Neural progenitor cell (in vitro differentiated cells): Measurements from ENCODE around the gene ROM1. TPM values are rescaled to one million over a fixed set of nuclear protein-coding genes. Genes with fewer than 3 reads are reported as not detected.
"Not testable (repeated sequence)": the region's sequence is repeated elsewhere in the genome, so short reads cannot be mapped to it uniquely, and the experiment has no call there.

ENCODE experiments used
- DNase-seq: peaks from one replicate; pipeline ENCODE4 v3.0.0-alpha.2; 2016; ENCODE audit warnings: low spot score
- H2AFZ ChIP-seq: fragments of 200-600 bp; sonication (generic); replicated peaks from 2 replicates; pipeline ENCODE4 v1.6.1; 2016; ENCODE audit warnings: antibody characterized with exemption
- H3F3A ChIP-seq: fragments of 200-600 bp; sonication (generic); 2 replicates; pipeline ENCODE4 v1.6.1; 2016; ENCODE audit warnings: antibody characterized with exemption, low read depth
- H3K27ac ChIP-seq: fragments of 200-600 bp; sonication (generic); 2 replicates; pipeline ENCODE4 v1.5.1; 2016; ENCODE audit warnings: mild to moderate bottlenecking
- H3K27me3 ChIP-seq: fragments of 200-600 bp; sonication (generic); 2 replicates; pipeline ENCODE4 v1.6.1; 2016; ENCODE audit warnings: mild to moderate bottlenecking, moderate library complexity
- H3K36me3 ChIP-seq: fragments of 200-600 bp; sonication (generic); 2 replicates; pipeline ENCODE4 v1.5.1; 2016
- H3K4me1 ChIP-seq: fragments of 200-600 bp; sonication (generic); 2 replicates; pipeline ENCODE4 v1.6.1; 2016; ENCODE audit warnings: mixed run types
- H3K4me2 ChIP-seq: fragments of 200-600 bp; sonication (generic); 2 replicates; pipeline ENCODE4 v1.6.1; 2016
- H3K4me3 ChIP-seq: fragments of 200-600 bp; sonication (generic); 2 replicates; pipeline ENCODE4 v1.5.1; 2016
- H3K79me2 ChIP-seq: fragments of 200-600 bp; sonication (generic); 2 replicates; pipeline ENCODE4 v1.6.1; 2016; ENCODE audit warnings: low read depth
- H3K9ac ChIP-seq: fragments of 200-600 bp; sonication (generic); 2 replicates; pipeline ENCODE4 v1.6.1; 2016
- H3K9me3 ChIP-seq: fragments of 200-600 bp; sonication (generic); 2 replicates; pipeline ENCODE4 v1.5.1; 2016; ENCODE audit warnings: low read depth
- H4K20me1 ChIP-seq: fragments of 200-600 bp; sonication (generic); 2 replicates; pipeline ENCODE4 v1.6.1; 2016; ENCODE audit warnings: low read depth
- H3K27ac Mint-ChIP-seq: 3 replicates; pipeline ENCODE4 v1.8.0; 2021; ENCODE audit warnings: mixed read lengths
- H3K27me3 Mint-ChIP-seq: 2 replicates; pipeline ENCODE4 v1.8.0; 2022; ENCODE audit warnings: low read depth, mild to moderate bottlenecking, inconsistent platforms, moderate library complexity, mixed read lengths; ENCODE audit not compliant: insufficient read depth
- H3K36me3 Mint-ChIP-seq: 3 replicates; pipeline ENCODE4 v1.8.0; 2021; ENCODE audit warnings: mixed read lengths
- H3K4me1 Mint-ChIP-seq: 3 replicates; pipeline ENCODE4 v1.8.0; 2021; ENCODE audit warnings: mixed read lengths
- H3K4me3 Mint-ChIP-seq: 3 replicates; pipeline ENCODE4 v1.8.0; 2021; ENCODE audit warnings: mild to moderate bottlenecking, moderate library complexity, mixed read lengths
- H3K9me3 Mint-ChIP-seq: 3 replicates; pipeline ENCODE4 v1.8.0; 2020; ENCODE audit warnings: mixed read lengths
- EZH2 ChIP-seq: fragments of 200-600 bp; sonication (generic); IDR thresholded peaks from 2 replicates; pipeline ENCODE4 v1.6.1; 2017; ENCODE audit warnings: antibody characterized with exemption, mild to moderate bottlenecking, moderate library complexity
- EZH2phosphoT487 ChIP-seq: fragments of 200-600 bp; sonication (generic); IDR thresholded peaks from 2 replicates; pipeline ENCODE4 v1.6.1; 2017; ENCODE audit warnings: antibody characterized with exemption
- total RNA-seq: library from RNA; depleted of rRNA; stranded (reverse); fragments of >200 nt; gene quantifications from 2 replicates; pipeline ENCODE4 v1.2.3, GENCODE V29; 2015; ENCODE audit warnings: low replicate concordance
- TF ChIP-seq, protein P1 (sequence below): fragments of 200-600 bp; sonication (generic); IDR thresholded peaks from 2 replicates; pipeline ENCODE4 v1.5.1; 2017; ENCODE audit warnings: antibody characterized with exemption, mild to moderate bottlenecking

The ROM1 gene
- total RNA-seq, 1 donor from 2014 or later = not detected

DNA sequence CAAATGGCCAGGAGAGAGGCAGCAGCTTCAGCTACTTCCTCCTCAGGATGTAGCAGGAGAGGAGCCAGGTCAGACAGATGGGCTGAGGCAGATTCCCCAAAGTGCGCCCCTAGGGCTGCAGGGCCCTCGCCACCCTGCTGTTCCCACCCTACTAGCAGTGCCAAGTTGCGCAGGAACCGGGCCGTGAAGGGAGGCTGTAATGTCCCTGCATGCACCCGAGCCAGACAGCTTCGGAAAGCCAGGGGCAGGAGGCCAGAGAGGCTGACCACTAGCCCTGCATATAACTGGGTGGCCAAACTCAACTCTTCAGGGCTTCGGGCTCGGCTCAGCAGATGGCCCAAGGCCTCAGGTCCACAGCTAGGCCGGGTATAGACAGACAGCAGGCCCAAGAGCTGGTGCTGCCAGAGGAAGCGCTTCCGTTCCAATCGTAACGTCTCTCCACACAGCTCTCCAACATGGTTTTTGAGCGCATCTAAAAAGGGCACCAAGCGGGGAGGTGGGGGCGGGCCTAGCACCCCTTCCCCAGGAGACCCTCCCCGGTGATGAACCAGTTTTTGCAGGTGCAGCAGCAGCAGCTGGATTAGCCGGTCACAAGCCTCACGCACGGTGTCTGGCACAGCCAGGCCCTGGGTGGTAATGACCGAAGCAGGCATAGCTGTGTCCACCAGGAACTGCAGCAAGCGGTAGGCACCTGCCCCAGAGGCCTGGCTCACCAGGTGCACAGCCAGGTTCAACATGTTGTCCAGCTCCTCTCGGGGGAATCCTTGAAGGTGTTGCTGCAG, 35.3 kb downstream of the ROM1 start:
- Histone ChIP-seq H3F3A (peaks cover 24% of the 10 kb centered on the region), H3K4me1 (peaks cover 6% of the 10 kb centered on the region), H3K4me3 (no peak overlapping the region), H4K20me1 (peaks cover 17% of the 10 kb centered on the region), H3K9ac (no peak overlapping the region), H3K27ac (no peak overlapping the region), H2AFZ (no peak overlapping the region), H3K9me3 (no peaks in the 10 kb centered on the region), H3K36me3 (no peaks in the 10 kb centered on the region), H3K4me2 (no peak overlapping the region), H3K79me2 (peaks cover 59% of the 10 kb centered on the region), H3K27me3 (no peaks in the 10 kb centered on the region)
- TF ChIP-seq EZH2 (no peak), EZH2phosphoT487 (no peak)
- TF ChIP-seq, protein P1, sequence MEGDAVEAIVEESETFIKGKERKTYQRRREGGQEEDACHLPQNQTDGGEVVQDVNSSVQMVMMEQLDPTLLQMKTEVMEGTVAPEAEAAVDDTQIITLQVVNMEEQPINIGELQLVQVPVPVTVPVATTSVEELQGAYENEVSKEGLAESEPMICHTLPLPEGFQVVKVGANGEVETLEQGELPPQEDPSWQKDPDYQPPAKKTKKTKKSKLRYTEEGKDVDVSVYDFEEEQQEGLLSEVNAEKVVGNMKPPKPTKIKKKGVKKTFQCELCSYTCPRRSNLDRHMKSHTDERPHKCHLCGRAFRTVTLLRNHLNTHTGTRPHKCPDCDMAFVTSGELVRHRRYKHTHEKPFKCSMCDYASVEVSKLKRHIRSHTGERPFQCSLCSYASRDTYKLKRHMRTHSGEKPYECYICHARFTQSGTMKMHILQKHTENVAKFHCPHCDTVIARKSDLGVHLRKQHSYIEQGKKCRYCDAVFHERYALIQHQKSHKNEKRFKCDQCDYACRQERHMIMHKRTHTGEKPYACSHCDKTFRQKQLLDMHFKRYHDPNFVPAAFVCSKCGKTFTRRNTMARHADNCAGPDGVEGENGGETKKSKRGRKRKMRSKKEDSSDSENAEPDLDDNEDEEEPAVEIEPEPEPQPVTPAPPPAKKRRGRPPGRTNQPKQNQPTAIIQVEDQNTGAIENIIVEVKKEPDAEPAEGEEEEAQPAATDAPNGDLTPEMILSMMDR = no peak
- Mint-ChIP-seq H3K36me3 (peaks cover 9% of the 10 kb centered on the region), H3K27me3 (peaks cover 8% of the 10 kb centered on the region), H3K27ac (no peak overlapping the region), H3K4me3 (no peak overlapping the region), H3K9me3 (no peaks in the 10 kb centered on the region), H3K4me1 (peaks cover 25% of the 10 kb centered on the region)
- no peak for DNase-seq

DNA sequence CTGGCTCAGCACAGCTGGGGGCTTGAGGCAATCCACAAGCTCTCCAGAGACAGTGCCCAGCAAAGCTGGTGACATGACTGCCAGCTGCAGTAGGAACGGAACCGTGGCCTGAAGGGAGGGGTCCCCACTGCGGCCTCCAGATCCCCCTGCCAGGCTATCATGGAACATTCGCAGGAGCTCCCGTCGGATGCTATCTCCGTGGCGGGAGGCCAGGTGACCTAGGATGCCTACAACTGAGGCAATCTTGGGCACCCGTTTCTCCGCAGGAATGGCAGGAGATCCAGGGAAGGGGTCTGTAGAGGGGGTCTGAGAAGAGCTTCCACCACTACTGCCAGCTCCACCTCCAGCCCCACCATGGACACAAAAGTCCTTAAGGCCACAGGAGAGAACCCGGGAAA, 35.9 kb downstream of the ROM1 start:
- no peak overlapping the region for H3K27ac Mint-ChIP-seq
- Histone ChIP-seq H3K4me3 (no peak overlapping the region), H2AFZ (no peak overlapping the region), H3K27ac (no peak overlapping the region), H3F3A (peaks cover 24% of the 10 kb centered on the region), H3K4me2 (no peak overlapping the region), H3K4me1 (peaks cover 6% of the 10 kb centered on the region), H3K9me3 (no peaks in the 10 kb centered on the region), H3K79me2 (peaks cover 53% of the 10 kb centered on the region), H3K27me3 (no peaks in the 10 kb centered on the region), H4K20me1 (peaks cover 17% of the 10 kb centered on the region), H3K9ac (no peak overlapping the region), H3K36me3 (no peaks in the 10 kb centered on the region)
- H3K4me1 Mint-ChIP-seq = peaks cover 28% of the 10 kb centered on the region
- peaks cover 9% of the 10 kb centered on the region for H3K36me3 Mint-ChIP-seq
- H3K27me3 Mint-ChIP-seq = peaks cover 8% of the 10 kb centered on the region
- TF ChIP-seq EZH2phosphoT487 = no peak
- no peak for TF ChIP-seq EZH2
- TF ChIP-seq, protein P1 = no peak
- DNase-seq = no peak
- no peak overlapping the region for H3K4me3 Mint-ChIP-seq
- no peaks in the 10 kb centered on the region for H3K9me3 Mint-ChIP-seq

- no peak overlapping the region for H2AFZ ChIP-seq
- TF ChIP-seq EZH2phosphoT487 (no peak), EZH2 (no peak)
- TF ChIP-seq, protein P1 = no peak
- H3K4me1 Mint-ChIP-seq = peaks cover 28% of the 10 kb centered on the region
- no peak overlapping the region for H3K27ac Mint-ChIP-seq
- DNase-seq = no peak
- peaks cover 48% of the 10 kb centered on the region for H3K79me2 ChIP-seq
- H3F3A ChIP-seq = peaks cover 24% of the 10 kb centered on the region
- H3K4me3 ChIP-seq = no peak overlapping the region
- no peak overlapping the region for H3K4me3 Mint-ChIP-seq
- H3K9me3 Mint-ChIP-seq = no peaks in the 10 kb centered on the region
- no peaks in the 10 kb centered on the region for H3K9me3 ChIP-seq
- no peak overlapping the region for H3K4me2 ChIP-seq
- H3K27me3 Mint-ChIP-seq = peaks cover 8% of the 10 kb centered on the region
- peaks cover 16% of the 10 kb centered on the region for H4K20me1 ChIP-seq
- H3K4me1 ChIP-seq = peaks cover 6% of the 10 kb centered on the region
- no peaks in the 10 kb centered on the region for H3K36me3 ChIP-seq
- H3K36me3 Mint-ChIP-seq = peaks cover 5% of the 10 kb centered on the region
- H3K9ac ChIP-seq = no peak overlapping the region
- no peak overlapping the region for H3K27ac ChIP-seq
- H3K27me3 ChIP-seq = no peaks in the 10 kb centered on the region
Observed at GRCh38 chr11:62649486-62649885, 36.4 kb downstream of the ROM1 start.

- H3K36me3 Mint-ChIP-seq, H3K27me3 ChIP-seq, H3K9me3 ChIP-seq, H2AFZ ChIP-seq, H3K4me3 ChIP-seq, H3K9me3 Mint-ChIP-seq, H3K27me3 Mint-ChIP-seq, H3K36me3 ChIP-seq, DNase-seq, H3K27ac ChIP-seq, H3K27ac Mint-ChIP-seq, H3K9ac ChIP-seq, H3K4me1 ChIP-seq, H3K4me2 ChIP-seq: not testable (repeated sequence)
- Mint-ChIP-seq H3K4me1 (peaks cover 25% of the 10 kb centered on the region), H3K4me3 (peak overlapping the region; percentile 53)
- Histone ChIP-seq H3F3A (peaks cover 24% of the 10 kb centered on the region), H3K79me2 (peaks cover 40% of the 10 kb centered on the region), H4K20me1 (peaks cover 11% of the 10 kb centered on the region)
Observed at GRCh38 chr11:62650283-62650682, 37.2 kb downstream of the ROM1 start.
